Fibroblast of villous mesenchyme (primary cell): ENCODE results near the gene ALOX15B. TPM values are rescaled to one million over a fixed set of nuclear protein-coding genes. Genes with fewer than 3 reads are reported as not detected.

Experiments used
- DNase-seq: peaks from one replicate; pipeline ENCODE4 v3.0.0-alpha.2; 2010; ENCODE audit warnings: low read depth
- H3K4me3 ChIP-seq: 2 replicates; pipeline ENCODE4 v1.5.1; 2011; ENCODE audit warnings: low read depth, mild to moderate bottlenecking, low read length
- CTCF ChIP-seq: IDR thresholded peaks from 2 replicates; pipeline ENCODE4 v1.5.1; 2012; ENCODE audit warnings: low read depth, mild to moderate bottlenecking, low read length; ENCODE audit not compliant: insufficient read depth
- total RNA-seq: library from RNA; depleted of rRNA; stranded (reverse); fragments of >200 nt; gene quantifications from 2 replicates; pipeline ENCODE4 v1.2.3, GENCODE V29; 2012

ALOX15B gene
- total RNA-seq, 1 donor: not detected

GRCh38 chr17:8051831-8052230, 13.0 kb downstream of the ALOX15B start:
- no peak for TF ChIP-seq CTCF
- H3K4me3 ChIP-seq: no peak overlapping the region
- no peak for DNase-seq

- no peak for DNase-seq
- no peak overlapping the region for H3K4me3 ChIP-seq
- no peak for TF ChIP-seq CTCF
Observed at GRCh38 chr17:8052256-8053252, 13.7 kb downstream of the ALOX15B start.

GRCh38 chr17:8053600-8053999, 14.7 kb downstream of the ALOX15B start:
- TF ChIP-seq CTCF: no peak
- no peak overlapping the region for H3K4me3 ChIP-seq
- DNase-seq: no peak

- H3K4me3 ChIP-seq: no peak overlapping the region
Observed at GRCh38 chr17:8055851-8056231, 17.0 kb downstream of the ALOX15B start.

GRCh38 chr17:8056232-8056975, 17.5 kb downstream of the ALOX15B start:
- DNase-seq: peak; percentile 90
- no peak for TF ChIP-seq CTCF
- no peak overlapping the region for H3K4me3 ChIP-seq

More at GRCh38 chr17:8055851-8056231, 17.0 kb downstream of the ALOX15B start:
- DNase-seq: no peak
- no peak for TF ChIP-seq CTCF

GRCh38 chr17:8056976-8057625, 18.2 kb downstream of the ALOX15B start:
- TF ChIP-seq CTCF: no peak
- no peak overlapping the region for H3K4me3 ChIP-seq
- DNase-seq: peak; percentile 46
